Esophagus muscularis mucosa (tissue), 4 donors: Measurements from ENCODE around the gene TECTA. TPM values are rescaled to one million over a fixed set of nuclear protein-coding genes. Genes with fewer than 3 reads are reported as not detected.

Experiments used
- DNase-seq: peaks from one replicate; pipeline ENCODE4 v3.0.0-alpha.2; 2017; ENCODE audit errors: extremely low spot score
- H3K27ac ChIP-seq, 4 donors: fragments of 200-600 bp; sonication (generic); replicated peaks in 1 of 4; 1 replicate in 3 of 4; 2 replicates in 1 of 4; pipeline ENCODE4 v1.5.1; 2016 to 2019; ENCODE audit warnings: mild to moderate bottlenecking in 1 of 4
- H3K27me3 ChIP-seq, 4 donors: fragments of 200-600 bp; sonication (generic); one replicate each; pipeline versions ENCODE4 v1.5.1 to v1.6.0; 2016 to 2019
- H3K36me3 ChIP-seq, 4 donors: fragments of 200-600 bp; sonication (generic); one replicate each; pipeline ENCODE4 v1.5.1; 2016 to 2019
- H3K4me1 ChIP-seq, 4 donors: fragments of 200-600 bp; sonication (generic); one replicate each; pipeline ENCODE4 v1.5.1; 2016 to 2019
- H3K4me3 ChIP-seq, 4 donors: fragments of 200-600 bp; sonication (generic); 1 replicate in 2 of 4; 2 replicates in 2 of 4; pipeline ENCODE4 v1.5.1; 2016 to 2019; ENCODE audit warnings: mild to moderate bottlenecking in 4 of 4, moderate library complexity in 1 of 4
- H3K9me3 ChIP-seq, 4 donors: fragments of 200-600 bp; sonication (generic); 1 replicate in 3 of 4; 2 replicates in 1 of 4; pipeline ENCODE4 v1.5.1; 2016 to 2019
- EP300 ChIP-seq: sonication (generic); formaldehyde crosslinking; IDR thresholded peaks from one replicate; pipeline ENCODE4 v1.6.1; 2017; ENCODE audit warnings: antibody characterized with exemption
- POLR2A ChIP-seq: fragments of 450-650 bp; IDR thresholded peaks from one replicate; pipeline ENCODE4 v1.6.1; 2017; ENCODE audit warnings: antibody characterized with exemption, moderate library complexity, mild to moderate bottlenecking, low read depth
- POLR2AphosphoS5 ChIP-seq, 2 donors: sonication (generic); formaldehyde crosslinking; IDR thresholded peaks; one replicate each; pipeline ENCODE4 v1.6.1; 2017; ENCODE audit warnings: antibody characterized with exemption in 2 of 2
- WGBS: methylation state at CpG from one replicate; pipeline ENCODE4 v1.1.5; 2018; 5-methylcytosine and 5-hydroxymethylcytosine counted together
- intact Hi-C: fragments of 100-400 bp; cut with DNase I; formaldehyde crosslinking; loops from one replicate; pipeline ENCODE4 v1.15.1; 2023
- total RNA-seq, 4 donors: library from RNA; depleted of rRNA; stranded (reverse); fragments of >200 nt; gene quantifications; one replicate each; pipeline versions ENCODE4 v1.1.0 to v1.2.1, GENCODE V29; 2016
- TF ChIP-seq, protein P1 (sequence below), 3 experiments: fragments of 200-600 bp in 2 of 3; fragments of 450-650 bp in 1 of 3; sonication (generic) in 2 of 3; IDR thresholded peaks; one replicate each; pipeline ENCODE4 v1.5.1; 2017 to 2019; ENCODE audit warnings: antibody characterized with exemption in 3 of 3, mild to moderate bottlenecking in 2 of 3, moderate library complexity in 1 of 3

Gene TECTA
- total RNA-seq, 4 donors from 2014 or later = 0.80 to 1.2 (median 0.90) TPM

GRCh38 chr11:121119440-121119839, 18.4 kb downstream of the TECTA start:
- WGBS = 73% methylated on average over 1 of the region's 1 CpG
- no peak overlapping the region for H3K4me3 ChIP-seq
- no peak for DNase-seq
- no peak for TF ChIP-seq POLR2AphosphoS5 (IDR thresholded peaks at IDR 0.05)
- no peak for TF ChIP-seq EP300
- TF ChIP-seq POLR2A = no peak
- TF ChIP-seq, protein P1, sequence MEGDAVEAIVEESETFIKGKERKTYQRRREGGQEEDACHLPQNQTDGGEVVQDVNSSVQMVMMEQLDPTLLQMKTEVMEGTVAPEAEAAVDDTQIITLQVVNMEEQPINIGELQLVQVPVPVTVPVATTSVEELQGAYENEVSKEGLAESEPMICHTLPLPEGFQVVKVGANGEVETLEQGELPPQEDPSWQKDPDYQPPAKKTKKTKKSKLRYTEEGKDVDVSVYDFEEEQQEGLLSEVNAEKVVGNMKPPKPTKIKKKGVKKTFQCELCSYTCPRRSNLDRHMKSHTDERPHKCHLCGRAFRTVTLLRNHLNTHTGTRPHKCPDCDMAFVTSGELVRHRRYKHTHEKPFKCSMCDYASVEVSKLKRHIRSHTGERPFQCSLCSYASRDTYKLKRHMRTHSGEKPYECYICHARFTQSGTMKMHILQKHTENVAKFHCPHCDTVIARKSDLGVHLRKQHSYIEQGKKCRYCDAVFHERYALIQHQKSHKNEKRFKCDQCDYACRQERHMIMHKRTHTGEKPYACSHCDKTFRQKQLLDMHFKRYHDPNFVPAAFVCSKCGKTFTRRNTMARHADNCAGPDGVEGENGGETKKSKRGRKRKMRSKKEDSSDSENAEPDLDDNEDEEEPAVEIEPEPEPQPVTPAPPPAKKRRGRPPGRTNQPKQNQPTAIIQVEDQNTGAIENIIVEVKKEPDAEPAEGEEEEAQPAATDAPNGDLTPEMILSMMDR (IDR thresholded peaks at IDR 0.05) = no peak
- peaks cover 0 to 18% (median 12%) of the 10 kb centered on the region in 4 donors for H3K9me3 ChIP-seq
- no peaks in the 10 kb centered on the region for H3K4me1 ChIP-seq
- H3K27me3 ChIP-seq = no peaks in the 10 kb centered on the region
- H3K27ac ChIP-seq = no peak overlapping the region
- intact Hi-C loops = no loop called here
- no peaks in the 10 kb centered on the region for H3K36me3 ChIP-seq

- TF ChIP-seq POLR2AphosphoS5 (IDR thresholded peaks at IDR 0.05) = no peak
- no peak for TF ChIP-seq EP300
- TF ChIP-seq, protein P1 (IDR thresholded peaks at IDR 0.05) = no peak
- TF ChIP-seq POLR2A = no peak
- no peak overlapping the region for H3K27ac ChIP-seq
- 95% methylated on average over 3 of the region's 3 CpGs for WGBS
- H3K9me3 ChIP-seq = peaks cover 0 to 18% (median 12%) of the 10 kb centered on the region in 4 donors
- H3K36me3 ChIP-seq = no peaks in the 10 kb centered on the region
- H3K4me3 ChIP-seq = no peak overlapping the region
- no peak for DNase-seq
- no peaks in the 10 kb centered on the region for H3K4me1 ChIP-seq
- H3K27me3 ChIP-seq = no peaks in the 10 kb centered on the region
- intact Hi-C loops = no loop called here
Measured at GRCh38 chr11:121122328-121122727, 21.3 kb downstream of the TECTA start.

DNA sequence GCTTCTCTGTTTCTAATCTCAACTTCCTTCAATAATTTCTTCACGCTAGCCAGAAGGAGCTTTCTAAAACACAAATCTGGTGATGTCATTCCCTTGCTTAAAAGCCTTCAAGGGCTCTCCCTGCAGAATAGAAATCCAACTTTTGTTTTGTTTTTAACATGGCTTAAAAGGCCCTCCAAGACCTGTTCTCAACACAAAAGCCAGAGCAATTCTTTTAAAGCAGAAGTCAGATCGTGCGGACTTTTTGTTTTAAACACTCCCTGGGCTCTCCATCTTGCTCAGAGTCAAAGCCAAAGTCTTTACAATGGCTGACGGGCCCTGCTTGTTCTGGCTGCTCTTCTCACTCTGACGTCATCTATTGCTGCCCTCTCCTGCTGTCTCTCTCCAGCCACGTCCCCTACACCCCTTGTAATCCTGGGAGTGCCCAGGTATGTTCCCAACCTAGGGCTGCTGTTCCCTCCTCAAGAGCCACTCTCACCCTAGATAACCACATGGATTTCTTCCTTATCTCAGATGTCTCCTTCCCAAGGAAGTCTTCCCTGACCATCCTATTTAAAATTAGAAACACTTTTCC, 22.5 kb downstream of the TECTA start:
- Histone ChIP-seq H3K36me3 (peaks cover 0 to 4% (median 0%) of the 10 kb centered on the region in 4 donors), H3K4me1 (no peaks in the 10 kb centered on the region), H3K9me3 (peaks cover 0 to 18% (median 12%) of the 10 kb centered on the region in 4 donors), H3K4me3 (no peak overlapping the region), H3K27ac (no peak overlapping the region), H3K27me3 (no peaks in the 10 kb centered on the region)
- intact Hi-C loops = no loop called here
- 60% methylated on average over 6 of the region's 6 CpGs for WGBS
- no peak for DNase-seq
- no peak for TF ChIP-seq POLR2AphosphoS5 (IDR thresholded peaks at IDR 0.05)
- TF ChIP-seq, protein P1 (IDR thresholded peaks at IDR 0.05) = no peak
- TF ChIP-seq POLR2A = no peak
- no peak for TF ChIP-seq EP300

DNA sequence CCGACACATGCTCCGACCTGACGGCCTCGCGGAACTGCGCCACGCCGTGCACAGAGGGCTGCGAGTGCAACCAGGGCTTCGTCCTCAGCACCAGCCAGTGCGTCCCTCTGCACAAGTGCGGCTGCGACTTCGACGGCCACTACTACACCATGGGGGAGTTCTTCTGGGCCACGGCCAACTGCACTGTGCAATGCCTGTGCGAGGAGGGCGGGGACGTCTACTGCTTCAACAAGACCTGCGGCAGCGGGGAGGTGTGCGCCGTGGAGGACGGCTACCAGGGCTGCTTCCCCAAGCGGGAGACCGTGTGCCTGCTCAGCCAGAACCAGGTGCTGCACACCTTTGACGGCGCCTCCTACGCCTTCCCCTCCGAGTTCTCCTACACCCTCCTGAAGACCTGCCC, 26.8 kb downstream of the TECTA start:
- no peak for DNase-seq
- Histone ChIP-seq H3K27ac (no peak overlapping the region), H3K4me3 (no peak overlapping the region), H3K9me3 (peaks cover 0 to 4% (median 2%) of the 10 kb centered on the region in 4 donors), H3K27me3 (no peaks in the 10 kb centered on the region), H3K4me1 (no peaks in the 10 kb centered on the region), H3K36me3 (peaks cover 0 to 4% (median 0%) of the 10 kb centered on the region in 4 donors)
- WGBS = 96% methylated on average over 25 of the region's 30 CpGs
- TF ChIP-seq POLR2AphosphoS5 (IDR thresholded peaks at IDR 0.05) (no peak), EP300 (no peak), POLR2A (no peak)
- TF ChIP-seq, protein P1 (IDR thresholded peaks at IDR 0.05) = no peak
- intact Hi-C loops = no loop called here
